ENCODE results near the gene BABAM1. TPM values are rescaled to one million over a fixed set of nuclear protein-coding genes. Genes with fewer than 3 reads are reported as not detected.
"Not testable (repeated sequence)": the region's sequence is repeated elsewhere in the genome, so short reads cannot be mapped to it uniquely, and the experiment has no call there.

BABAM1 gene
- total RNA-seq, 1 donor from 2014 or later, result 58.4 TPM

DNA sequence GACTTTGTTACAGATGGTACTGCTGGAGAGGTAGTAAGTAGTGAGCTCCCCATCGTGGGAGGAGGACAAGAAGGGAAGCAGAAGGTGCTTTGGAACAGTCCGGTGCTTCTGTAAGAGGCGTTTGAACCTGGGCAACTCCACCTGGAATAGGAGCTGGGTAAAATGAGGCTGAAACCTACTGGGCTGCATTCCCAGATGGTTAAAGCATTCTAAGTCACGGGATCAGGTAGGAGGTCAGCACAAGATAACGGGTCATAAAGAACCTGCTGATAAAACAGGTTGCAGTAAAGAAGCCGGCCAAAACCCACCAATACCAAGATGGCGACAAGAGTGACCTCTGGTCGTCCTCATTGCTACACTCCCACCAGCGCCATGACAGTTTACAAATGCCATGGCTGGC lies 19.5 kb downstream of the BABAM1 start:
- H3K27ac ChIP-seq, result no peak overlapping the region
- peaks cover 11% of the 10 kb centered on the region for H3K4me1 ChIP-seq
- no peaks in the 10 kb centered on the region for H3K36me3 ChIP-seq
- no peak overlapping the region for H3K4me3 ChIP-seq
- intact Hi-C loops (cut with DNase I), result loop anchor here (10.0 kb wide), 1 partner anchor 212 kb away; the partner anchor contains the start of genes HAUS8 and MYO9B
- TF ChIP-seq, protein P1, sequence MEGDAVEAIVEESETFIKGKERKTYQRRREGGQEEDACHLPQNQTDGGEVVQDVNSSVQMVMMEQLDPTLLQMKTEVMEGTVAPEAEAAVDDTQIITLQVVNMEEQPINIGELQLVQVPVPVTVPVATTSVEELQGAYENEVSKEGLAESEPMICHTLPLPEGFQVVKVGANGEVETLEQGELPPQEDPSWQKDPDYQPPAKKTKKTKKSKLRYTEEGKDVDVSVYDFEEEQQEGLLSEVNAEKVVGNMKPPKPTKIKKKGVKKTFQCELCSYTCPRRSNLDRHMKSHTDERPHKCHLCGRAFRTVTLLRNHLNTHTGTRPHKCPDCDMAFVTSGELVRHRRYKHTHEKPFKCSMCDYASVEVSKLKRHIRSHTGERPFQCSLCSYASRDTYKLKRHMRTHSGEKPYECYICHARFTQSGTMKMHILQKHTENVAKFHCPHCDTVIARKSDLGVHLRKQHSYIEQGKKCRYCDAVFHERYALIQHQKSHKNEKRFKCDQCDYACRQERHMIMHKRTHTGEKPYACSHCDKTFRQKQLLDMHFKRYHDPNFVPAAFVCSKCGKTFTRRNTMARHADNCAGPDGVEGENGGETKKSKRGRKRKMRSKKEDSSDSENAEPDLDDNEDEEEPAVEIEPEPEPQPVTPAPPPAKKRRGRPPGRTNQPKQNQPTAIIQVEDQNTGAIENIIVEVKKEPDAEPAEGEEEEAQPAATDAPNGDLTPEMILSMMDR (IDR thresholded peaks at IDR 0.05), result no peak
- H3K27me3 ChIP-seq (ENCODE audit: low read depth), result peaks cover 9% of the 10 kb centered on the region
- ATAC-seq, result no peak
- H3K9me3 ChIP-seq, result no peaks in the 10 kb centered on the region
- no peak for DNase-seq

DNA sequence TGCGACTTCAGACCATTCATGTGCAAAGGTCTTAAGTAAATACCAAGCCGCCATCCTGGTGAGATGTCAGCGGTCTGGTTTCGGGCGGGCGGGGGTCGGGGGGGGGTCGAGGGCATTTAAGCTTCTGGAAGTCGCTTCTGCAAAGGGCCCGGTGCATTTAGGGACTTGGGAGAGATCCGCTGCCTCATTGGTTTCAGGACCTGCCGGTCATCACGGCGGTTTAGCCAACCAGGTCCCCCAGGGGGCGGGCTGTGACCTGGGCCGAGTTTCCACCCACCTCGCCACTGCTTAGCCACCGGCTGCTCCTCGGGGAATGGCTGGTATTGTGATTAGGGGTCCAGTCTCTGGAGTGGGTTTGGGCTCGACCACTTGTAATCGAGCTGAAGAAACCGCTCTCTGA lies 22.2 kb downstream of the BABAM1 start:
- no peak for ATAC-seq
- DNase-seq, result peak; percentile 80
- TF ChIP-seq, protein P1 (IDR thresholded peaks at IDR 0.05), result no peak
- peaks cover 12% of the 10 kb centered on the region for H3K4me1 ChIP-seq
- intact Hi-C loops (cut with DNase I), result loop anchor here (10.0 kb wide), 1 partner anchor 215 kb away; the partner anchor contains the start of genes HAUS8 and MYO9B
- H3K9me3 ChIP-seq, result no peaks in the 10 kb centered on the region
- no peak overlapping the region for H3K27ac ChIP-seq
- H3K36me3 ChIP-seq, result no peaks in the 10 kb centered on the region
- no peak overlapping the region for H3K4me3 ChIP-seq
- no peaks in the 10 kb centered on the region for H3K27me3 ChIP-seq (ENCODE audit: low read depth)

DNA sequence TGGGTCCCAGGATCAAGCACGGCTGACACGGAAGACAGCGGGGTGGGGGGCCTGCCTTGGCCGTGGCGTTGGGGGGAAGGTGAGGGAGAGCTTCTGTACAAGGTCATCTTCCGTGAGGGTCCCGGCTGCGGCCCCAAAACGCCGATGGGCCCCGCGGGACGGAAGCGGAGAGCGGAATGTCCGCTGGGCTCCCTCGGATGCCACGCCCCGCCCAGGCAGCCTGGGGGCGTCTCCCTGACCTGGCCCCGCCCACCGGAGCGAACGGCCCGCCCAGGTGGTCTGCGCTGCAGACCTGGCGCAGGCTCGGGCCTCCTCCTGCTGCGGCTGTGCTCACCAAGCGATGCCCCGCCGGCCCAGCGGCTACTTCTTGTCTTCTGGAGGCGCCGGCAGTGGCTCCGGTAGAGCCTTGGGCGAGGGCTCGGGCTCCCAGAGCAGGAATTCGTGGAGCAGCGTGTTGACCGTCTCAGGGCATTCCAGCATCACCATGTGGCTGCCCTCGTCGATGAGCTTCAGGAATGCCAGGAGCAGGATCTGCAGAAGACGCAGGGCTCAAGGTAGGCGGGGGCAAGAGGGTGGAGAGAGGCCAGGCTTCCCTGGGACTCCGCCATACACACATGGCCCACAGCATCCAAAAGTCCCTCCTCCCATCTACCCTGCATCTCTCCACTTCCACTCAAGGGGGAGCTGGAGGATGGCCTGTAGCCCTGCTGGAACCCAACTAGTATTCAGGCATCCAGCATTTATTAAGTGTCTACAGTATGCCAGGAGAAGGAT lies 25.2 kb downstream of the BABAM1 start:
- Histone ChIP-seq H3K9me3 (no peaks in the 10 kb centered on the region), H3K4me1 (peaks cover 12% of the 10 kb centered on the region), H3K36me3 (peaks cover 4% of the 10 kb centered on the region), H3K27ac (peak overlapping the region; percentile 61), H3K27me3 (ENCODE audit: low read depth) (no peaks in the 10 kb centered on the region), H3K4me3 (peak overlapping the region; percentile 67)
- intact Hi-C loops (cut with DNase I), result no loop called here
- DNase-seq (peak; percentile 77), ATAC-seq (peak; percentile 94 to 95)
- TF ChIP-seq, protein P1 (IDR thresholded peaks at IDR 0.05), result peak; percentile 73

DNA sequence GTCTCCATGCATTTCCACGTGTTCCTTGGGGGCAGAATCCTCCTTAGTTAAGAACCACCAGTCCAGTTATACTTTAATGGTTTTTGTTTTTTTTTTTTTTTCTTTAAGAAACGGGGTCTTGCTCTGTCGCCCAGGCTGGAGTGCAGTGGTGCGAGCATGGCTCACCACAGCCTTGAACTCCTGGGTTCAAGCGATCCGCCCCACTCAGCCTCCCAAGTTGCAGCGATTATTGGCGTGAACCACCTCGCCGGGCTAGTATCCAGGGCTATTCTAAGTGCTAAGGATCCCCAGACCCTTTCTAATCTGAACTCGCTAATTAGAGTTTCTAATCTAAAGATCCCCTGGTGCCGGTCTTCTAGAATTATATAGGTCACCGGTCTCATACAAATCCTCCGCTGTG lies 26.4 kb downstream of the BABAM1 start:
- ATAC-seq, result no peak
- no peak overlapping the region for H3K27ac ChIP-seq
- intact Hi-C loops (cut with DNase I), result no loop called here

DNA sequence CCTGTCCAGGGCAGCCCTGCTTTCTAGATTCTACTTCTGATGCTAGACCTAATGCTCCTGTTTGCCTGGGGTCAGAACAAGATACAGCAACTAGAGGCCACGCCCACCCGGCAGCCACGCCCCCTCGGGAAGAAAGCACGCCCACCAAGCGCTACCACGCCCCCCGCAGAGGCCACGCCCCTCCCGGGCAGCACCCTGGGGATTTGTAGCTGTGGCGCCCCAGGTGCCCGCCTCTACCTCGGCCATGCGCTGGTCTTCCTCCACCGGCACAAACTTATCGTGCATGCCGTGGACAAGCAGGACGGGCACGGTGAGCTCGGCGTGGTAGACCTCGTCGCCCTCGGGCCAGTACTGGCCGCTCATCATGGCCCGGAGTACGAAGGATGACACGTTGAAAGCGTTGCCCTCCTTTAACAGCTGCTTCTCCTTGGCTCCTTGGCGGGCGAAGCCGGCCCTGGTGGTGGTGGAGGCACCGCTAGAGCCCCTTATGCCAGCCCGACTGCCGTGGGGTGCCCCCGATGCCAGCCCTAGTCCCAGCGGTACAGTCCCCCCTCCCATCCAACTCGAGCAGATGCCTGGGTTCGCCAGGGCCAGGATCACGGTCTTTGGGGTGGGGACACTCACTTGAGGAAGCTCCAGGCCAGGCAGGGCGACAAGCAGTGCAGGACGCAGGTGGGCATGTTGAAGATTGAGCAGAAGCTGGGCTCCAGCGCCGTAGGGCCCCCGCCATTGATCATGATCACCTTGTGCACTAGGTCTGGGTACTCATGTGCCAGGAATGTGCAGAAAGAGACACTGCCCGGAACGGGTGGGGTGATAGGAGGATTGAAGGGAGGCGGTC lies 27.0 kb downstream of the BABAM1 start:
- Histone ChIP-seq H3K36me3 (peaks cover 8% of the 10 kb centered on the region), H3K27me3 (ENCODE audit: low read depth) (no peaks in the 10 kb centered on the region), H3K27ac (no peak overlapping the region), H3K4me3 (no peak overlapping the region), H3K9me3 (no peaks in the 10 kb centered on the region), H3K4me1 (peaks cover 12% of the 10 kb centered on the region)
- DNase-seq (peak; percentile 62), ATAC-seq (peak; percentile 34 to 42)
- TF ChIP-seq, protein P1 (IDR thresholded peaks at IDR 0.05), result no peak
- intact Hi-C loops (cut with DNase I), result no loop called here

More for the DNA sequence above, 26.4 kb downstream of the BABAM1 start:
- H3K27me3 ChIP-seq (ENCODE audit: low read depth), result no peaks in the 10 kb centered on the region
- peaks cover 8% of the 10 kb centered on the region for H3K36me3 ChIP-seq
- peaks cover 12% of the 10 kb centered on the region for H3K4me1 ChIP-seq
- no peaks in the 10 kb centered on the region for H3K9me3 ChIP-seq
- DNase-seq, result no peak
- no peak overlapping the region for H3K4me3 ChIP-seq
- TF ChIP-seq, protein P1 (IDR thresholded peaks at IDR 0.05), result no peak

DNA sequence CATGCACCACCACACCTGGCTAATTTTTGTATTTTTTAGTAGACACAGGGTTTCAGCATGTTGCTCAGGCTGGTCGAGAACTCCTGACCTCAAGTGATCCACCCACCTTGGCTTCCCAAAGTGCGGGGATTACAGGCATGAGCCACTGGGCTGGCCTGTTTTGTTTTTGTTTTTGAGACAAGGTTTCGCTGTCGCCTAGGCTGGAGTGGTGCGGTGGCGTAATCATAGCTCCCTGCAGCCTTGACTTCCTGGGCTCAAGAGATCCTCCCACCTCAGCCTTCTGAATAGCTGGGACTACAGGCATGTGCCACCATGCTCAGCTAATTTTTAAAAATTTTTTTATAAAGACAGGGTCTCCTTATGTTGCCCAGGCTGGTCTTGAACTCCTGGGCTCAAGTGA lies 28.3 kb downstream of the BABAM1 start:
- H3K27me3 ChIP-seq (ENCODE audit: low read depth); H3K4me3 ChIP-seq; ATAC-seq; intact Hi-C loops (cut with DNase I); H3K9me3 ChIP-seq; H3K27ac ChIP-seq; DNase-seq; H3K36me3 ChIP-seq: not testable (repeated sequence)
- H3K4me1 ChIP-seq, result peaks cover 12% of the 10 kb centered on the region
